ENCODE data around the gene CFAP97.

Gene CFAP97

DNA sequence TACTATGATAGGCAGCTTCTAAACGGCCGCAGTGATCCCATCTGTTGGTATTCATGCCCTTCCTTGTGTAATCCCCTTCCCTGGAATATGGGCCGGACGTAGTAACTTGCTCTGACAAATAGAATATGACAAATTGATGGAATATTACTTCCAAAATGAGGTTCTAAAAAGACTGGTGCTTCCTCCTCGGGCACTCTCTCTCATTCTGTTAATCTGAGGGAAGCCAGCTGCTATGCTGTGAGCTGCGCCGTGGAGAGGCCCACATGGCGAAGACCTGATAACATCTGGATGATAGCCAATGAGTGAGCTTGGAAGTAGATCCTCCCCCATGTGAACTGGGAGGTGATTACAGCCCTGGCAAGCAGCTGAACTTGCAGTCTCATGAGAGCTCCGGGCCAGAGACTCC is 88.0 kb downstream of the CFAP97 start:
- H3K4me3 ChIP-seq, result no peak overlapping the region
- H3K36me3 ChIP-seq, result no peaks in the 10 kb centered on the region
- H4K20me1 ChIP-seq, result no peaks in the 10 kb centered on the region
- H3K9ac ChIP-seq, result no peak overlapping the region
- TF ChIP-seq Cebpa-rat (IDR thresholded peaks at IDR 0.05), result no peak
- H3K4me2 ChIP-seq, result no peak overlapping the region
- peaks cover 20% of the 10 kb centered on the region for H3K4me1 ChIP-seq
- no peaks in the 10 kb centered on the region for H3K27me3 ChIP-seq
- no peaks in the 10 kb centered on the region for H3K9me3 ChIP-seq
- no peak overlapping the region for H3K27ac ChIP-seq

DNA sequence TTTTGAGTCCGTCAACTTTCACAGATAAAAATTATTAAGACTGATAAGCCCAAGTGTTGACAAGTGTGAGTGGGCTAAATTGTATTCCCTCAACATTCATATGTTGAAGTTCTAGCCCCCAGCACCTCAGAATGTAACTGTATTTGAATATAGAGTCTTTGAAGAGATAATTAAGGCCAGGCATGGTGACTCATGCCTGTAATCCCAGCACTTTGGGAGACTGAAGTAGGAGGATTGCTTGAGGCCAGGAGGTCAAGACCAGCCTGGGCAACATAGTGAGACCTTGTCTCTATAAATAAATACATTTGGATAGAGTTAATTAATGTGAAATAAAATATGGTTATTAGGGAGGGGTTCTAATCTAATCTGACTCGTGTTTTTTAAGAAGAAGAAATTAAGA is 90.5 kb downstream of the CFAP97 start:
- Histone ChIP-seq H3K4me1 (peaks cover 18% of the 10 kb centered on the region), H3K4me3 (no peak overlapping the region), H4K20me1 (no peaks in the 10 kb centered on the region), H3K27ac (no peak overlapping the region), H3K27me3 (no peaks in the 10 kb centered on the region), H3K9ac (no peak overlapping the region), H3K36me3 (no peaks in the 10 kb centered on the region), H3K9me3 (no peaks in the 10 kb centered on the region), H3K4me2 (no peak overlapping the region)
- no peak for TF ChIP-seq Cebpa-rat (IDR thresholded peaks at IDR 0.05)

DNA sequence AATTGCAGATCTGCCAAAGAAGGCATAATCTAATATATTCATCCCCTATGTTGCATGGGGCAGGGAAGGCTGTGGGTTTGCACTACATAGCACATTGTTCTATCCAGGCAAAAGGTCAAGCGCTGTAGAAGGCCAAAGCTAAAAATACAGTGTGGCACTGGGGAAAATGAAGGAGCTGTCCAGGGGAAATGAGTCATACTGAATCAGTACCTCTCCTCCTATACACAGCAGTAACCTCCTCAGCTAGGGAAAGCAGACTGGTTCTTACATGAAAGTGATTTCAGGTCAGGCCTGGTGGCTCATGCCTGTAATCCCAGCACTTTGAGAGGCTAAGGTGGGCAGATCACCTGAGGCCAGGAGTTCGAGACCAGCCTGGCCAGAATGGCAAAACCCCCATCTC is 91.7 kb downstream of the CFAP97 start:
- Histone ChIP-seq H3K27ac (no peak overlapping the region), H3K4me1 (peaks cover 9% of the 10 kb centered on the region), H3K9me3 (no peaks in the 10 kb centered on the region), H4K20me1 (no peaks in the 10 kb centered on the region), H3K36me3 (no peaks in the 10 kb centered on the region), H3K27me3 (no peaks in the 10 kb centered on the region), H3K4me2 (no peak overlapping the region), H3K4me3 (no peak overlapping the region), H3K9ac (no peak overlapping the region)
- TF ChIP-seq Cebpa-rat (IDR thresholded peaks at IDR 0.05), result no peak

DNA sequence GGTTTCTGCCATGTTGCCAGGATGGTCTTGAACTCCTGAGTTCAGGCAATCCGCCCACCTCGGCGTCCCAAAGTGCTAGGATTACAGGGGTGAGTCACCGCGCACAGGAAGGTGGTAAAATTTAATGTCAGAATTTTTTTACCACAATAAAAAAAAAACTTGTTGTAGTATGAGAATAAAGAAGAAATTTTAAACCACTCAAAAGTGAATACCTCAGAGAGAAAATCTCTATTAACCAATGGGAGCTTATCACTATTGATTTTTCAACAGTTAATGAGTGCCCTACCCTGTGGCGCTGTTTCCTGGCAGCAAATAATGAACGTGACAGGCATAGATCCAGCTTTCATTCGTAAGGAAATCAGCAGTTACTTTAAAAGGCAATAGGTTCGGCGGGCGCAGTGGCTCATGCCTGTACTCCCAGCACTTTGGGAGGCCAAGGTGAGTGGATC is 93.4 kb downstream of the CFAP97 start:
- Histone ChIP-seq H3K9ac (no peak overlapping the region), H3K9me3 (no peaks in the 10 kb centered on the region), H3K4me1 (no peaks in the 10 kb centered on the region), H3K27ac (no peak overlapping the region), H4K20me1 (no peaks in the 10 kb centered on the region), H3K4me2 (no peak overlapping the region), H3K4me3 (no peak overlapping the region), H3K27me3 (no peaks in the 10 kb centered on the region), H3K36me3 (no peaks in the 10 kb centered on the region)
- no peak for TF ChIP-seq Cebpa-rat (IDR thresholded peaks at IDR 0.05)

DNA sequence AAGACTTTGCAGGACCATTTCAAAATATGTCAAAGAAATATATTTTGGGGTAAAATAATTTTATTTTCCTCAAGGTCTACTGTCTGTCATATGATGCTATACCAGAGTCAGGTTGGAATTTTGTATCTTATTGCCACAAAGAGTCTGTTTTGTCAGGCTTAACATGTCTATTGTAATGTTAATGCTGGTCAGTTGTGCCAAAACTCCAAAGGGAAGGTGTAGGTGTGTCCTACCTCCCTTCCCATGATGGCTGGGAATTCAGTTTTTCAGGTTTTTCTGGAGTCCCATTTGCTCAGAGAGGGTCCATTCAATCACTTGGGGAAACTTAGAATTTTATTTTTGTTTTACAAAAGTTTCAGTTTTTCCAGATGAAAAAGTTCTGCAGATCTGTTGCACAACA is 94.1 kb downstream of the CFAP97 start:
- no peaks in the 10 kb centered on the region for H3K9me3 ChIP-seq
- H3K36me3 ChIP-seq, result no peaks in the 10 kb centered on the region
- H3K4me3 ChIP-seq, result no peak overlapping the region
- H3K9ac ChIP-seq, result no peak overlapping the region
- H3K27me3 ChIP-seq, result no peaks in the 10 kb centered on the region
- TF ChIP-seq Cebpa-rat (IDR thresholded peaks at IDR 0.05), result no peak
- no peaks in the 10 kb centered on the region for H3K4me1 ChIP-seq
- H3K4me2 ChIP-seq, result no peak overlapping the region
- no peaks in the 10 kb centered on the region for H4K20me1 ChIP-seq
- no peak overlapping the region for H3K27ac ChIP-seq

All from BLaER1 (cell line).